HG02642 (cell line): ENCODE measurements around the gene THBS1.

Experiments
- ATAC-seq: cut with Tn5 transposase; IDR thresholded peaks from one replicate; pipeline ENCODE4 v1.9.1; 2021; ENCODE audit warnings: mild to moderate bottlenecking; ENCODE audit not compliant: unreplicated experiment, poor library complexity

The THBS1 gene

DNA sequence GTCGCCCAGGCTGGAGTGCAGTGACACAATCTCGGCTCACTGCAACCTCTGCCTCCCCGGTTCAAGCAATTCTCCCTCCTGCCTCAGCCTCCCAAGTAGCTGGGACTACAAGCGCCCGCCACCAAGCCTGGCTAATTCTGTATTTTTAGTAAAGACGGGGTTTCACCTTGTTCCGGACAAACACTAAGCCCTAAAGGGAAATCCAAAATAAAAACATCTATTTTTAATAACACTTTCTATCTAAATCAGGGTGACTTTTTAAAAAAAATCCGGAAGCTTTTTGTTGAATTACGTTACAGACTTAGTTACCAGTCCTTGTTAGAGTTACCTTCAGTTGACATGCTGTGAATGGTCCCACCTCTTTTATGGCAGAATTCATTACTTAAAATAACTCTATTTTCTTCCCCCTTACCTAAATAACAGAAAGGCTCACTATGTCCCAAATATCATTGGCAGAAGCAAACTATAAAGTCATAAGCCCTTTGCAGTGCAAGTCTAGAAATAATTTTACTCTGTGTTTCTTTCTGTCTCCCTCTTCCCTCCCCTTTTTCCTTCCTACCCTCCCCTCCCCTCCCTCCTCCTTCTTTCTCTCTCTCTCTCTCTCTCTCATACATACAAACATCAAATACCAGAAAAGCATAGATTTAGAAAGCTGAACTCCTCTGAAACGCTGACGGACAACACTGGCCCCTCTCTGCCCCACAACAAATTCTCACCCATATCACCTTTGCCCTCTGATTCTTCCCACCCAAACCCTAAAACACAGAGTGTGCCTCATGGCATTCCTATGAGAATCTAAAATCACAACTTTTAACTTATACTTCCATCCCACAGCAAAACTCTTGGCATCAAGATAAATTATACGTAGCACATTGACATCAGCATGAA is 18.3 kb downstream of the THBS1 start:
- no peak for ATAC-seq

DNA sequence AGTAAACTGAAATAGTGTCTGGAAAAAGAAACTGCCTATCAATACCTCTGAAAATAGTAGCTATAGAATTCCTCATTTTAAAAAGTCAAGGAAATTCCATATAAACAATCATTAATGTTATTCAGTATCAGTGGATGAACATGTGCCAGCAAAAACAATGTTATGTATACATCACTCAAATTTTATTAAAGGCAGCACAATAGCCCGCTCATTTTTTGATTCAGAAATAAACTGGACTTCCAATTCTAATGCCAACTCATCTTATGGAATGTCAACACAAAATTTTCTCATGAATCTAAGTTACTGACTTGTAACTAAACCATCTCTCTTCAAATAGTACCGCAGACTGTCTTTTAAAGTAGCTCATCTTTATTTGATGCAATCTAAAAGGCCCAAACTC is 19.0 kb downstream of the THBS1 start:
- ATAC-seq = no peak

DNA sequence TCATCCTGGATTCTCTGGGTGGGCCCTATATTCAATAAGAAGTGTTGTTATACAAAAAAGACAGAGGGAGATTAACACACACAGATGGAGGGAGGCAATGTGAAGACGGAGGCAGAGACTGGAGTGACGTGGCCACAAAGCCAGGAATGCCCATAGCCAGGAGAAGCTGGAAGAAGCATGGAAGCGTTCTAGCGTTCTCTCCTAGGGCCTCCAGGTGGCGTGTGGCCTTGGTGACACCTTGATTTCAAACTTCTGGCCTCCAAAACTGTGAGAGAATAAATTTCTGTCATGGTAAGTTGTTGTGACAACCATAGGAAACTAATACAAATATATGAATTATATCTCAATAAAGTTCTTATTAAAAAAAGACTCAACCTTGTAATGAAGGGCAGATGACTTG is 21.3 kb downstream of the THBS1 start:
- no peak for ATAC-seq

DNA sequence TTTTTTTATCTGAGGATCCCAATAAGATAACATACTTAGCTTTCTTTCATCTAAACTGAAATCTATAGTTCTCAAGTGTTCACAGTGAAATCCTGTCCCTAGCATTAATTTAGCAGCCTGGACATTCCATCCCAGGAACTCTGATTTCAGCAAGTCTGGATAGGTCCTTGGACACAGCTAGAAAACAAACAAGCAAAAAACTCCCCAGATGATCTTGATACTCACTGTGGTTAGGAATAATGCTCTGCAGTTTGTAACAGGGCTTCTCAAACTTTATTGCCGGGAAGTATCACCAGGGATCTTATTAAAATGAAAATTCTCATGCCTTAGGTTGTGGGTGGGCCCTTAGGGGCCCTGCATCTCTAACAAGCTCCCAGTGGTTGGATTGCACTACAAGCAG is 24.3 kb downstream of the THBS1 start:
- ATAC-seq = no peak

DNA sequence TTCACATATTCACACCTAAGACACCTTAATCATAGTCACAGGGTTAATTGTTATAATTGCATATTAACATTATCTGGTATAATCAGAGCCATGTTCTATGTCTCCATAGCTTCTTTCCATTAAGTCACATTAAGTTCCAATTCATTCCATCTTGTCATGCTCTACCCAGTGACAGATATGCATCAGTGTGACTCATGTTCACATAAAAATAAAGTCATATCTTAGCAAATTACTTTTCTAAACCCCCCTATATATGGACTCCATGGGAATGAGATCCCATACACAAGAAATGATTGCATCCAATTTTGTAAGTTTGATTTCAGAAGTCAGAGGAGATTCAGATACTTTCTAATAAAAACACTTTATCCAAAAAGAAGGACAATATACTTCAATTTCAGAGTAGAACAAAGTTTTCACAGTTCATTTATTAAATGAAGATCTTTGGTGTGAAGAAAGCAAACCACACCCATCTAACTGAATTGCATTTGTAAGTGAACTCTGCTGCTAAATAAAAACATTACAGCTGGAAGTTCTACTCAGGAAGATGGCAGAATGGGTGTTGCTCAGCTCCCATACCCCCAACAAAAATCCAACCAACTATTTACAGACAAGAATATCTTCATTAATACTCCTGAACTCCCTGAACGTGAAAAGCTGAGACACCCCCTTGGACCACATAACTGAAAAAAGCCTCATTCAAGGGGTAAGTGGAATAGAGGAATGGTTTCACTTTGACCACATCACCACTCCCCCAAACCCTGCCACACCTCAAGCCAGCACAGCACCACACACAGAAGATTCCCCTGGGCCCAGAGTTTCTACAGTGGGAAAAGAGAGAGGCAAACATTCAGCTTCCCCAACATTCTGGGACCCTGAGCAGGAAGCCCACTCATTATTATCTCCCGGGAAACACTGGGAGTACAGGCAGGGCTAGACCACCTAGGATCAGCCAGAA is 27.6 kb downstream of the THBS1 start:
- no peak for ATAC-seq

DNA sequence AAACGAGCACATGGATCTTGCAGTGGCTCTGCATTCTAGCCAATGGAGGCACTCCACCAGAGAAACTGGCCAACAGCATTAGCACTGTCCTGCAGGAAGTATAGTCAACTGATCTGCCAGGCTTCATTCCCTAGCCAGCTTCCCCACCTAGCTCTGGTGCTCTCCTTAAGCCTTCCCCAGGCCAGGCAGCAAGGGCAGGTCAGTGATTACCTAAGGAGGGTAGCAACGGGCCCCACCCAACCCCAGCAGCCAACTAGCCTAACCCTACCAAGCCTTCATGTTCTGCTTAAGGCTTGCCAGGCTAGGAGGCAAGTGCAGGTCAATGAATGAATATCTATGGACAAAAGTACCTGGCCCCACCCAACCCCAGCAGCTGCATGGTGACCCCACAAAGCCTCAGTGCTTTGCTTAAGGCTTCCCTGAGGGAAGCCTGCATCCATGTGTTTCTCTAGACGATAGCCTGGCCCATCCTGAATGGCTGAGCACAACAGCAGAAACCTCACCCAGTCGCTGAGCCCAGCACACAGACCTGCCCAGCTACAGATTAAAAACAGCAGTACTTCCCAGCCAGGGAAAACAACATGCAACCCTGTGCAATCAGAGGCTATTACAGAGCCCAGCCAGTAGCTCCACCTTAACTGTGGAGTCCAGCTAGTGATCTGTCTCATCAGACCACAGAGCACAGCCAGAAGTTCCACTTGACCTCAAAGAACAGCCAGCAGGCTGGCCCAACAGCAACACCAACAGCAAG is 28.5 kb downstream of the THBS1 start:
- no peak for ATAC-seq

DNA sequence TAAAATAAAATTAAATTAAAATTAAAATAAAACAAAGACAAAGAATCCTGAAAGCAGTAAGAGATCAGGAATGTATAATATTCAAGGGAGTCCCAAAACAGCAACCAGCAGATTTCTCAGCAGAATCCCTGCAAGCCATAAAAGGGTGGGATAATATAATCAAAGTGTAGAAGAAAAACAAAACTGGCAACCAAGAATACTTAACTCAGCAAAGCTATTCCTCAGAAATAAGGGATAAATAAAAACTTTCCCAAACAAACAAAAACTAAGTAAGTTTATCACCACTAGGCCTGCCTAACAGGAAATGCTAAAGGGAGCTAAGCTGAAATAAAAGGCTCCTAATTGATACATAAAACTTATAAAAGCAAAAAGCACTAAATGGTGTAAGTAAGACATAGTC is 29.8 kb downstream of the THBS1 start:
- no peak for ATAC-seq

DNA sequence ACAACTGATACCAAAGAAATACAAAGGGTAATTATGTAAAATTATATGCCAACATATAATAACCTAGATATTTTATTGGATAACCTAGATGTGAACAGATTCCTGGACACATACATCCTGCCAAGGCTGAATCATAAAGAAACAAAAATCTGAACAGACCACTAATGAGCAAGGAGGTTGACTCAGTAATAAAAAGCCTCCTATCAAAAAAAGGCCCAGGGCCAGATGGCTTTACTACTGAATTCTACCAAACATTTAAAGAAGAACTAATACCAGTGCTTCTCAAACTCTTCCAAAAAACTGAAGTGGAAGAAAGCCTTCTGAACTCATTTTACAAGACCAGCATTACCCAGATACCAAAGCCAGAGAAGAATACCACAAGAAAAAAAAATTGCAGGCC is 32.4 kb downstream of the THBS1 start:
- ATAC-seq = no peak

DNA sequence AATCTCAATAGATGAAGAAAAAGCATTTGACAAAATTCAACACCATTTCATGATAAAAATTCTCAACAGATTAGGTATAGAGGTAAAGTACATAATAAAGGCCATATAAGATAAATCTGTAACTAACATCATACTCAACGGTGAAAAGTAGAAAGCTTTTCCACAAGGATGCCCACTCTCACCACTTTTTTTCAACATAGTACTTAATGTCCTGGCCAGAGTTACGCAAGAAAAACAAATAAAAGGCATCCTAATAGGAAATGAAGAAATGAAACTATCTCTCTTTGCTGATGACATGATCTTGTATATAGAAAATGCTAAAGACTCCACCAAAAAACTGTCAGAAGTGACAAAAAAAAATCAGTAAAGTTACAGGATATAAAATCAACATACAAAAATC is 33.0 kb downstream of the THBS1 start:
- ATAC-seq = no peak

DNA sequence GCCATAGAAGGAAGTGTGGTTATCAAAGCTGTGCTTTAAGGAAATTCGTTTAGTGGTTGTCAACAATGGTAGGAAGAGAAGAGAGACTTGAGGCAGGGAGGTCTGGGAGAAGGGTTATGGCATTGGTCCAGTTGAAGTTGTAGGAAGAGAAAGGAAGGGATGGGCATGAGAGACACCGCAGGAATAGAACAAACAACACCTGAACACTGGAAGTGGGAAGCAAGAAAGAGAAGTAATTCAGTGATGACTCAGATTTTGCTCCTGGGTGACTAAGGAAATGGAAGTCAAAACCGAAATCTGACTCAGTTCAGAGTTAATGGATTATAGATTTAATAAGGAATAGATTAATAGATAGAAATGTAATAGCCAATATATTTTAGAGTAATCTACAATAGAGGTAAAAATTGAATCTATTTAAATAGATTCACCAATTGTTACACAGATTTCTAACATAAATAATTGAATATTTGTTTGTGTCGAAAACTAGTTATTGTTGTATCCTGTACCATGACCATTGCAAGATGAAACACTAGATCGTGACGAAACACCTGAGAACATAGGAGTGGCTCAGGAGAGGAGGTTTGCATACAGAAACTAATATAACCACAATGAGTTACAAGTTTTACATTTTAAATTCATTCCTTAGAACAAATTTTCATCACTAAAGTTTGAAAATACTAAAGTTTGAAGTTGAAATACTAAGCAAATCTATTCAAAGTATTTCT is 36.0 kb downstream of the THBS1 start:
- no peak for ATAC-seq

DNA sequence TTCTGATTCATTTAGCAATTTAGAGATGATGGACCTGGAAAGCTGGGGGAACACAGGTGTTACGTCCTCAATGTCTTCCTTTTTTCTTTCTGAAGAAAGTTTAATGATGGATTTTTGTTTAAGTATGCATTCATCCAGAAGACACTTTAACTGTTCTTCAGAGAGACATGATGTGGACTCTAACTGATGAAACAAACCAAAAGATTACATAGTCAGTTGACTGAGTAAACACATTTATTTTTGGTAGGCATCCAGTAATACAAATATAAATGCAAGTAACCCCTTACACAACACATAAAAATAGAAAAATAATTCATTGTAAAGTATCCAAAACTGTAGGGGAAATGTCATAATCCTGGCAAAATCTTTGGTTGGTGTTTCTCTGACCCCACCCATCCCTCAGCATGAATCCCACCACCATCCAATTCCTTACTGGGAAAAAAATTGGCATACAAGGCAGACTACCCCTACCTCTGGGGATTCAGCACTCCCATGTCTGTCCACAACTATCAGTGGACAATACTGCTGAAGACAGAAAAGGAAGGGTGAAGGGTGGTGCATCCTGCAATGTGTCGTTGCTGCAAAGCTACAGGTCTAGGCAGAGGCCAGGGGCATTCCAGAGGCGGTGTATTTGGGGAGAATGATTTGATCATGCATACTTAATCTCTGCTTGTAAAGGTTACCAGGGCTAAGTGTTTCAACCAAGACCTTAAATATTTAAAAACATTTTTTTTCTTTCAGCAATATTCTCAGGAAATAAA is 37.4 kb downstream of the THBS1 start:
- no peak for ATAC-seq

DNA sequence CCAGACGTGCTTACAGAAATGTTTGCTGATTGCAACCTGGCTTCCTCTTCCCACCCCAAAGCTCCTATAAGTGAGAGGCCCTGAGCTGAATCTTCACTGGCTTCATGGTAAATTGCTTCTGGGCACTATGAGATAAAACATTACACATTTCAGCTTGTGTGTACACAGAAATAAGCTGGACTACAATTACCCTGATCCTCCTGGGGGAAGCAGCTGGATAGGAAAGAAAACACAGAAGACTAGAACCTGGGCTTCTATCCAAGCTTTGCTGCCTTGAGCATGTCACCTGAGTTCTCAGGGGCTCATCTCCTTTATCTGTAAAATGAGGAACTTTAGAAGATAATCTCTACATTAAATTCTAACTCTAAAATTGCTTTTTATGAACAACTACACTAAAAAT is 40.3 kb downstream of the THBS1 start:
- ATAC-seq = no peak

DNA sequence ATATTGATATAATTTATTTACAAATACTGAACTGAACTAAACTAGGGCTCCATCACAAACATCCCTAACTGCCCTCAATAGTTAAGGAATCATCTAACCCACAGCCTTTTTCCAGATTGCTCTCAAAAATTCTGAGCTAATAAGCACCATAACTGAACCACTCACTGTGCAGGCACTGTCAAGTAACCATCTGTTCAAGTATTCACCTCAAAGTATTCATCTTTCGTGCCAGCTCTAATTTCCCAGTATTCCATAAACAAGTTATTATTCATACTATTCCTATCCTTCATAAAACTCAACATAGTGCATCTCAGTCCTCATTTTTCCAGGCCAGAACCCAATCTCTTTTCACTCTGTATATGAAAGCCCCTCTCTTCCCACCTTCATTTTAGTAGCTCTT is 41.1 kb downstream of the THBS1 start:
- no peak for ATAC-seq

DNA sequence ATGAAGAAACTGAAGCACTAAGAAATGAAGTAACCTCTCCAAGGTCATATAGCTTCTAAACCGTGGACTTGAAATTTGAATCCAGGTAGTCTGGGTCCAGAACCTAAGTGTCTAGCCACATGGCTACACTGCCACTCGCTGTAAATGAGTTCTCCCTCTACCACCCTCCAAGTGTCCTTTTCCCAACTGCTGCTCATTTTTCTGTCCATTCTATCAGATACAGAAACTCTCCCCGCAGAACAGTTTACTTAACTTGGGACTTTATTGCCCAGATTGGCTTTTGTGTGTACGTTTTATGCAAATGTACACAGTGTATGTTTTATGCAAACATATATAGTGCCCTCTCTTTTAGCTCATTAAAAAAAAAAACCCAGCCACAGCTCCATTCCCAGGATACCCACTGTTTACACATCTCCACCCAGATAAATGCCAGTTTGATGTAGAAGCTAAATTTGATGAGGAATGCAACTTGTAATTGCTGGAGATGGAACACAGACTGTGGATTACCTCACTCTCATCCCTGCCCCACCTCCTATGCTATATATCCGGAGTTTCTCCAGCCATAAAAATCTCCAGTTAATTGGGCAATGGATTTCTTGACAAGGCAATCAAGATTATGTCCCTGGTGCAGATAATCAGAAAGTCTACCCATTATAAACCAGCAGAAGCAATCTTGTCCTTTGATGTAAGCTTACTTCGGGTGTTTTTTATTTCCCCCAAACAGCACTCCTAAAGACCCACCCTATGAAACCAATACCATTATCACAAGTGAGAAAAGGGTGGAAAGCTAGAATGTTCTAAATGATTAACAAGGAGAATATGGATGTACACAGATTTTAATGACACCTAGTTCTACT is 42.0 kb downstream of the THBS1 start:
- ATAC-seq = no peak

DNA sequence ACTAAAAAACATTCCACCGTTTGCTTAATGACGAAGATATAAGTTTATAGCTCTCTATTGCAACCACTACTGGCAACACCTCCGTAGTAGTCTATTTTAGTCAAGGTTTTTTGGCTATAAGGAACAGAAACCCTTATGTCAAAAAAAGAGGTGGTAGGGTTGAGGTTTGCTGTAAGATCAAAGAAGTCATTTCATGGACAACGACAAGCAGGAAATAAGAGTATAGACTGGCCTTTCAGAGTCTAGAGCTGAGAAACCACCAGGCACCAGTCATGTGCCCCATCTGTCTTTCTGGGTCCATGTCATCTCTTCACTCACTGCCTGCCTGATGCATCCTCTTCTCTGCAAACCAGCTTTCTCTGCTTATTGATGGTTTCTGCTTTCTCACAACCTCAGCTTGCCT is 42.7 kb downstream of the THBS1 start:
- ATAC-seq = peak; percentile 85

DNA sequence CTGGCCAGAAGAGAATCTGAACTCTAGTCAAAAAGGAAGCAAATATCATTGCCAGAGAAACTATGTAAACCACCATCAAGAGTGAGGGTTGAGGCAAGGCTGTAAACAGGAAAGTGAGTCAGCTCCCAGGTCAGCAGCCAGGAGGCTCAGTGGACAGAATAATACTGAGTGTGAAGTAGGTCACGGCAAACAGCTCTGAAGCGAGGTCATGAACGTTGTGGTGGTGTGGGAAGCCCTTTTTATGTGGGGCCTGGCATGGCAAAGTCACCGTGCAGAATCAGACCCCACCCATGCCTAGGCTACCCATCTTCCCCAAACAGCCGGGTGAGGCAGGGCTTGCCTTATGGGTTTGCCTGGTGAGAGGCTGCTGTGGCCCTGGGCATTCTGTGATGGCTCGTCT is 43.9 kb downstream of the THBS1 start:
- ATAC-seq = no peak

DNA sequence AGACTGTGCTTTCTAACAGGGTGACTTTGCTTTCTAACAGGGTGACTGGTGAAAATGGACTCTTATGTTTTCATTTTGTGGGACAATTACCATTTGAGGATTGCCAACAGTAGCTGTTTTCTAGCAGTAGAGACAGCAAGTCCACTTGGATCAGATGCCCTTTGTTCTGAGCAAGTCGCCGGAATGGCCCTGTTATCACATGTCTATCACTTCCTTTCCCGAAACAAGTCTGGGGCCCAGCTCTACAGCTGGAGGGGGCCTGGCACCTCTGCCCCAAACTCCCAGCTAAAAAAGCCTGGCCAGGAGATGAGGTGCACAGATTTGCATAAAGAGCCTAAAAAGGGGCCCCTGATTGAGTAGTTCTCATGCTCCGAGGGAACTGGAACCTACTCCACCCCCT is 44.6 kb downstream of the THBS1 start:
- ATAC-seq = no peak

DNA sequence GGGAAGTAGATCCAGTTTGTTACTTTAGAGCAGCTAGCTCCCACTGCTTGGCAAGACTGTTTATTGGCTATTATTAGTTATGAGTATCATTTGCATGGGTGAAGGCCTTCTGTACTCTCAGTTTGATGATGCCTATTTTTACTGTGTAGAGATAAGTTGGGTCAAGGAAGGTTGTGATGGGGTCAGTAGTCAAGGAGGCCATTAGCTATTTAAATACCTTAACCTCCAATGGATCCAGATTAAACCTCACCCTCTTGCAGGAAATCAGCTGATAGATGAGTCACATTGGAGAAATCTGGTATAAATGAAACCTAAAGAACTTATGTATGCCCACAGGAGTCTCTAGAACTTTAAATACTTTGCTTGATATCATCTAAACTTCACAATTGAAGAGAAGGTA is 45.0 kb downstream of the THBS1 start:
- no peak for ATAC-seq
